Measurements from ENCODE around the gene PLAAT2.
"Not testable (repeated sequence)": the region's sequence is repeated elsewhere in the genome, so short reads cannot be mapped to it uniquely, and the experiment has no call there.

The PLAAT2 gene

DNA sequence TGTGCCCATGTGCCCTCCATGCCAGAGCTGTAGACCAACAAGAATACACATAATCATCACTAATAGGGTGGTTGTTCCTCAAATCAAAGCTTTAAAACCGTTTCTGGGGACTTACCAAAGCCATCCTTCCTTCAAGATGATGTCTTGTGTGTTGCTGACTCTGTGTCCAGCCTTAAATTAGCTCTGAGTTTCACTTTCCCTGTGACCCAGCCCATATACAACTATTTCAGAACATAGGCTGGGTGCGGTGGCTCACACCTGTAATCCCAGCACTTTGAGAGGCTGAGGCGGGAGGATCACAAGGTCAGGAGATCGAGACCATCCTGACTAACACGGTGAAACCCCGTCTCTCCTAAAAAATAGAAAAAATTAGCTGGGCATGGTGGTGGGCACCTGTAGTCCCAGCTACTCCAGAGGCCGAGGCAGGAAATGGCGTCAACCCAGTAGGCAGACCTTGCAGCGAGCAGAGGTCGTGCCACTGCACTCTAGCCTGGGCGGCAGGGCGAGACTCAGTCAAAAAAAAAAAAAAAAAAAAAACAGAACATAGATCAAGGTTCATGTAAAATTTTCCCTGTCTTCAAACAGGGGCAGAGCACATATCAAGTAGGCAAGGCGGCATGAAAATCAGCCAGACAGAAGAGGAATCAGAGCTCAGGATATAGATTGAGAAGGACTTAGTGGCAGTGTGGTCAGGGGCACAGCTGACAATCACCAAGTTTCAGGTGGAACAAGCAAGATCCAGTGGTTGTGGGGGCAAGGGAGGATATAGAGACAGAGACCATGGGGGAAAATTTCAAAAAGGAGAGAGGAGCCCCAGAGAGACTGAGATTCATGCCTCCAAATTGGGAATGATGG is at the start of gene PLAAT2:
Gene PLAAT2 (minus strand): TSS at position 179 of the 855 bp plus-strand sequence. CDS start 55 bp downstream, at position 124.
- DNase-seq: no peak

DNA sequence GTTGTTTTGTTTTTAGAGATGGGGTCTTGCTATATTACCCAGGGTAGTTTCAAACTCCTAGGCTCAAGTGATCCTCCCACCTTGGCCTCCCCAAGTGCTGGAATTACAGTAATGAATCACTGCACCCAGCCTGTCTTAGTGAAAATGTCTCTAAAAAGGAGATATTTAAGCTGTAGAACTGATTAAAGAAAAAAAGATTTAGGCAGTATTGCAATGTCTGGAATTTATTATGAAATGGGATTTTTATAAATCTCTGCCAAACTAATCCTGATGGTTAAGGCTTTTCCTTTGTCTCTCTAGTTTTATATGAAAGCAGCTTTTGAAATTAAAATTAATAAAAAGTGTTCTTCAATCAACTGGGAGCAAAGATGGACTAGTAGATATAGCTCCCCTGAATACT is 49.0 kb upstream of the PLAAT2 start:
- no peak for DNase-seq

DNA sequence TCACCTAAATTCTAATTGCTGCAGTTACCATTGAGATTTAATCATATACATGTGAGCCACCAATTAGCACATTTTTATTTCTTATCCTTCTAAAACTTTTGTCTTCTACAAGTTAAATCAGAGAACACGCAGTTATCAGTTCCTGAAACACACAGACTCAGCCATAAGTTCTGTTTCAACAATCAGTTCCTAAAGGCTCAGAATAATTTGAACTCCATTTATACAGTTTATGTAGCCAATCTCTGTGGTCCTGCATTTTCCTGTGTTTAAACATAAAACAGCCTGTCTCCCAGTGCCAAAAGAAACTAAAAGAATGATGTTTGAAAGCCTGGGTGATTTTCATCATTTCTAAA is 48.2 kb upstream of the PLAAT2 start:
- no peak for DNase-seq

DNA sequence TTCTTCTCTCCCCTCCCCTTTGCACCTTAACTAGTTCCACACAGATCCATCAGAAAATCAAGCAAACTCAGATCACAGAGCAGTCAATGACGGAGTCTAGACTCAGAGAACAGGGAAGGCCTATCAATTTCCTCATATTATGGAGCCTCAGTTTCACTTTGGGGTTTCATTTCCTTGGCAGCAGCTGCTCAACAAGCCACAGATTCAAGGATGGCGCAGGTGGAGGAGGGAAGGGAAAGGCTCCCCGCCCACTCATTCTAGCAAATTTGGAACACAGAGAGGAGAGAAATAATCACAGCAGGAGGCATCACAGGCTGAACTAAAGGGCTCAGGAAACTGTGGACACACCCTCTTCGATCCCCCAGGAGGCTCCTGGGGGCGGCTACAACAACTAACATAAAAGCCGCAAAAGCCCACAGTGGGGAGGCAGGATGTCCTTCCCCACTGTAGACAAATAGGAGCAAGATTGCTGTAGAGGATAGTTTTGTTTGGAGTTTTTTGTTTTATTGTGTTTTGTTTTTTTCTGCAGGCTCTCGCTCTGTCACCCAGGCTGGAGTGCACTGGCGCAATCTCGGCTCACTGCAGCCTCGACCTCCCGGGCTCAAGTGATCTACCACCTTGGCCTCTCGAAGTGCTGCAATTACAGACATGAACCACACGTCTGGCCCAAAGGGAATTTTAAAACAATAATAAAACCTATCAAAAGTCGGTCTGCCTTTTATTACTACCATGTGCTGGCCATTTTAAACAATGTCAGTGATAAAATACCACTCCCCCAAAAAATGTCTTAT is 47.6 kb upstream of the PLAAT2 start:
- peak; percentile 32 to 57 for DNase-seq

DNA sequence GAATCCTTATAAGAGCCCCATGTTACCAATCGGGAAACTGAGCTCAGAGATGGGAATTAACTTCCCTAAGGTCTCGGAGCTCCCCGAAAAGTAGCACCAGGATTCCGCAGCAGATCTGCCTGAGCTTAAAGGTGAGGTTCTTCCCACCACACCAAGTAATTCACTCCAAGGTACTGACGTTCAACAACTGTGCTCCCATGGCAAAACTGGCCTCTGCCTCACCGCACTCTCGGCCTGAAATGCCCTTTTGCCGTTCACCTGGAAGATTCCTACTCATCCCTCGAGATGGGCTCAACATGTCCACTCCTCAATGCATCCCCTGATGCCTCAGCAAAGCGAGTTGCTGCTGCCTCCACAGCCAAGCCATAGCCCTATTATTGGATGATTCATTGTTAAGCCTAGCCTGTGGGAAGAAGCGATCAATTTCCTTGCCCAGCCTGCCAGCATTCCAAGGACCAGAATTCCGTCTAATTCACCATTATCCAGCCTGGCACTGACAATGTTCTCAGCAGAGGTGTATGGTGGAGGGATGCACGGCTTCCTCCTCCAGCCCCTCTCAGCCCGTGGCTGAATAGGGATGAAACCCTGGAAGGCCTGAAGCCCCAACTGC is 46.9 kb upstream of the PLAAT2 start:
- DNase-seq: no peak

DNA sequence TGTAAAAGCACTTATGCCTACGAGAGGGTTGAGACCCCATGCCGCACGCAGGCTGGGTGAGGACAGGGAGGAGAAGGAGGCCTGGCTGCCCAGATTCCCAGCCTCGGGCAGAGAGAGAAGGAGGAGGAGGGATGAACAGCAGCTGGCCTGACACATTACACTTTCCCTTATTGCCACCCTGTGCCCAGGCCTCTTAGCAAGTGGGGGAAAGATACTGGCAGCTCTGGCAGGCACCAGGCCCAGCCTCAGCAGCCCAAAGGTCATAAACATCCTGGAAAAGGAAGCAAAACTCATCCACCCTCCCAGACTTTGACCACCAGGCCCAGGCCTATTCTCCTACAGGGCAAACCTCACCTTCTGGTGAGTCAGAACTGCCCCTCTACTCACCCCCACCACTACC is 46.4 kb upstream of the PLAAT2 start:
- no peak for DNase-seq

DNA sequence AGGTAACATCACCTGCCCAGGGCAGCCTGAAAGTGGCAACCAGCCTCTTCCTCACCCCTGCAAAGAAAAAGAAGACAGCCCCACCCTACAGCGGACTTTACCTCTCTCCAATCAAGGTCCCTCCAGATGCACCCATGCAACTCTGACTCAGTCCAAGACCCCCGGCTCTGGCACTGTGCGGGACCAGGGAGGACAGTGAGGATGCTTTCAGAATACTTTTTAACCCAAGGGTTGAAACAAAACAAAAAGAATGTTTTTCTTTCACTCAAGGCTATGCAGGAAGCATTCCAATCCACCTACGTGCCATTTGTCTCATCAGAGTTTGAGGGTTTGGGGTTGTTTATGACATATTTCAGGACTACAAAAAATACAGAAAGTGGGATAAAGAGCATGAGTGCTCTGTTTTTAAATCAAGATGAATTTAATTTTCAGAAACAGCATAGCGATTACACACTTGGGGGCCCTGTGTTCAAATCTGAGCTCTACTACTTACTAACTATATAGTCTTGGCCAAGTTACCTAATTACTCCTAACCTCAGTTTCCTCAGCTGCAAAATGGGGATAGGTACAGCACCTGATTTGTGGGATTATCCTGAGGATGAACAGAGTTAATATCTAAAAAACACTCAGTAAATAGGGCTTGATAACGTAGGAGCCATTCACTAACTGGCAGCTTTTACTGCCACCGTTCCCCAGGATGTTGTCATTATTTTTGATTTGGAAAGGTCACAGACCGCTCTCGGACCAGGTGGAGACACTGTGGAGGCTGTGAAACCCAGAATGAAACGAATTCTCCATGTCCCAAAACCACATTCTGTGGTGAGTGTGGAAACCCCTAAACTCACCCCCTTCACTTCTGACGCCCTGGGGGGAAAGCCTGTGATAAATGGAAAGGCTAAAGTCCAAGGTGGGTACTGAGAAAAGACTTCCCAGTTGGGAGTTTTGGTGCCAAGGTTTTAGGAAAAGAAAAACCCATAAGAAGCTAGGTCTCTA is 45.5 kb upstream of the PLAAT2 start:
- no peak for DNase-seq

DNA sequence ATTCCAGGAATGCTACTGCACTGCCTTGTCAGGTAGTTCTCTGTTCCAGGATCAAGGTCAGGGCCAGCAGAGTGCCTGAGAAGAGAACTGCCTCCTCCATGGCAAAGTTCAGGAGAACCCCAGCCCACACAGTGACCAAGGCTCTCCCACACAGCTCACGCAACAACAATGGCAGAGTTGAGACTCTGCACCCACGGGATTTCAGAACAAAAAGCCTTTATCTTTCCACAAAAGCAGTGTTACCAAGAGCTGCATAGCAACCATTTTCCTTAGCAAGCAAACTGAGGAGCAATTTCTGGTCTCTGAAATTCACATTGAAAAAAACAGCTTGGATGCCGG is 40.0 kb upstream of the PLAAT2 start:
- DNase-seq: no peak

DNA sequence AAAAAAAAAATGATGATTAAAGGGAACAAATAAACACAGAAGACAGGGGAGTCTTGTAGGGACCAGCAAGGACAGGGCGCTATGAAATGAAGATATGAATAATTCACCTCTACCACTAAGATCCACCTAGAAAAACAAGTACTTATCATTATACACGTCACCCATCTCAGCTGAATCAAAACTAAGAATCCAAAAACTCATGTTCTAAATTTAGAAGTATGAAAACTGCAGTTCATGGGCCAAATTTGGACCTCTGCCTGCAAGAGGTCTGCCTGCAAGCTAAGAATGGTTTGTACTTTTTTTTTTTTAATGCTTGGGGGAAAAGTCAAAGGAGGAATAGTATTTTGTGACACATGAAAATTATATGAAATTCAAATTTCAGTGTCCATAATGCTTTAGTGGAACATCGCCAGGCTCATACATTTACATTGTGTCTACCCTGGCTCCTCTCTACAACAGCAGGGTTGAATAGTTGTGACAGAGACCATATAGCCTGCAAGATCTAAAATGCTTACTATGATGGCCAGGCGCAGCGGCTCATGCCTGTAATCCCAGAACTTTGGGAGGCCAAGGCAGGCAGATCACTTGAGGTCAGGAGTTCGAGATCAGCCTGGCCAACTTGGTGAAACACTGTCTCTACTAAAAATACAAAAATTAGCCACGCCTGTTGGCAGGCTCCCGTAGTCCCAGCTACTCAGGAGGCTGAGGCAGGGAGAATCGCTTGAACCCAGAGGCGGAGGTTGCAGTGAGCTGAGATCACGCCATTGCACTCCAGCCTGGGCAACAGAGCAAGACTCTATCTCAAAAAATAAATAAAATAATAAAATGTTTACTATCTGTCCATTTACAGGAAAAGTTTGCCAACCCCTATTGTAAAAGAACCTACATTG is 39.4 kb upstream of the PLAAT2 start:
- not testable (repeated sequence) for DNase-seq

DNA sequence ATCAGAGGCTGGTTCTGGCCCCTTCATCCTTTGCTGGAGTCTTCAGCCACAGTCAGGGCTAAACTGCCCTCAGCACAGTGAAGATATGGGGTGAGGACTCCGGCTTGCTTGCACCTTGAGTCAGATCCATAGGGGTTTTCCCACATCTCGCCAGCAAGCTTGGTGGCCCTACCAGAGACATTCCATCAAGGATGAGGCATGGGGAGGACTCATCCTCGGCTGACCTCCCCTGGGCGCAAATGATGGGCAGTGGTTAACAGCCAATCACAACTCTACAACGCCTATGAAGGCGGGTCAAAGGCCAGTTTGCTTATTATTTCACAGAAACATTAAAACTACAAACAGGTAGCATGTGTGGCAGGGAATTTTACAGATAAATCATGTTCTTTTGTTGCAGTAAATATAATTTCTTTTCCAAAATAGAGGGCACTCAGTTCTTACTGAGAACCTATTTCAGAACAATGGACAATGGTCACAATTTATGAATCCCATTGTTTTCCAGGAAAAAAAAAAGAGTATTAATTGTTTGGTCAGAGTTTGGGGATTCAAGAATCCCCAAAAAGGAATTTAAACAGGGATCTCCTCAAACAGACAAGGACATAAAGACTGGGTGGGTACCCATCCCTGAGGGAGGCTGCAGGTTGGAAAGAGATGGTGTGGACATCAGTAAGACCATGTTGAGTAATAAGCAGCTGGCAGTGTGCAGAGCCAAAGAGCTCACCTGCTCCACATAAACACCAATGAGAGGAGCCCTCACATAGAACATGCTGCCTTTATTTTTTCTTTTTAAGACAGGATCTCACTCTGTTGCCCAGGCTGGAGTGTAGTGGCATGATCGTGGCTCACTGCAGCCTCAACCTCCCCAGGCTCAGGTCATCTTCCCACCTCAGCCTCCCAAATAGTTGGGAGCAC is 36.3 kb upstream of the PLAAT2 start:
- no peak for DNase-seq

DNA sequence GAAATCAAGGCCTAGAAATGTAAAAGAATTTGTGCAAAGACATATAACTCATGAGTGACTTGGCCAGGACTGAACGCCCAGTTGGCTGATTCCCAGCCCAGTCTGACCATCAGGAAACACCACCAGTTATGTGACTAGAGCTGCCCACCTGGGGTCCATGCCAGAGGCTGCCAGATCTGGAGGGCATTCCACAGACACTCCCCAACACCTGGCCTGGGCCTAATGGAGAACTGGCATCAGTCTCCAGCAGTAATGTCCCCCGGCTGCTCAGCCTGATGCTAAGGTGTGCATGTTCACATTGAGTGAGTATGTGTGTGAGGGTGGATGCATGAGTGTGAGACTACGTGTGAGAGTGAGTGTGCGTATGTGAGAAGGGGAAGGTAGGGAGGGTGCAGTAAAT is 35.4 kb upstream of the PLAAT2 start:
- no peak for DNase-seq

DNA sequence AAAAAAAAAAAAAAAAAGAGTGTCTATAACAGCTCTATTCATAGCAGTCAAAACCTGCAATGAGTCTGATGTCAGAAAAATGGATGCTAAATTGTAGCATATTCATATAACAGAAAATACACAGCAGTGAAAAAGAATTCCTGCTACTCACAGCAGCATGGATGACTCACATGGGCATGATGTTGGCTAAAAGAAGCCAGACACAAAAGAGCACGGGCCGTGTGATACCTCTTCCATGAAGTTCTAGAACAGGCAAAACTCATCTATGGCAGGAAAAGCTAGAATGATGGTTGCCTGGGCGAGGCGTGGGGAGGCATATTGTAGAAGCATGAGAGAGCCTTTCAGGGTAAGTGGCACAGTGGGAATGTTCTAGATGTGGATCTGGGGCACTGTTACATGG is 32.1 kb upstream of the PLAAT2 start:
- DNase-seq: no peak

DNA sequence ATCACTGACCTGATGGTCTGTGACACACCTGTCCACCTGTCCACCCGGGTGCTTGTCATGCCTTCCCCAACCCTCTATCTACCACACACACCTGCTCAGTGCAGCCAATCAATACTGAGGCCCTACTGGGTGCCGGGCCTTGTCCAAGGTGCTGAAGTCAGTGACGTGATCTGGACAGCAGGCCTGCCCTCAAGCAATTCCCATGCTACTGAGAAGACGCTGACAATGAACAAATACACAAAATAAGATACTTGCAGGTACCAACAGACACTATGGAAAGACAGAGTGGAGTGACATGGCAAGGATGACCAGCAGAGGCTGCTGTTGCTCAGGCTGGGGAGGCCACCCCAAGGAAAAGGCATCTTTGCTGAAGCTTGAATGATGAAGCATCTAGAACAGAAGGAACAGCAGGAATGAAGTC is 29.8 kb upstream of the PLAAT2 start:
- DNase-seq: no peak

DNA sequence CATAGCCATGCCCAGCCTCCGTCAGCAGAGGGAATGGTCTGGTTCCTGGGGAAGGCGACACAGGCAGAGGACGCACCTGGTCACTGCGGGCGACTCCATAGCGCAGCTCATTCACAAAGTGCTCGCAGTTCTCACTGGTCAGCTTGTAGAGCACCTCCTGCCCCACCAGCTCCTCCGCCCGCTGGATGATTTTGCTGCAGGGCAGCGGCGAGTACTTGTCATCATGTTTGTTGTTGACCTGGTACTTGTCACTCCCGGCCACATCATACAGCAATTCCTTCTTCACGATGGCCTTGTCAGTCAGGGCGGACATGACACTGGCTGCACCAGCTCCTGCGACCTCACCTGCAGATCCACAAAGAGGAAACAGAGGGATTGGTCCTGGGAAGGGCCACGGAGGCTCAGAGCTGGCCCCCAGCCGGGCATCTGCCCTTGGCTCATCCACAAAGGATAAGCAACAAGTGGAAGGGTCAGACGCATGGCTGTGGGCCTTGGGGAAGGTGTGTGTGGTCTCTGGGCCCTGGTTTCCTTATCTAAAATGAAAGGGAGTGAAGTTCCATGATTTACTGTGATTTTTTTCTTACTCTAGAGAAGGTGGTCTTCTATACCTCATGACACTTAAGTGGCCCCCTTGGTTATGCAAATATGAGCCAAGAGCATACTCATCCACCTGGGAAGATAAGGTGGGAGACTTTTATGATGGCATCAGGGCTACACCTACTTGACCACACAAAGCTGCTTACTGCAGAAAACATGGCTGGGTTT is 27.0 kb upstream of the PLAAT2 start:
- no peak for DNase-seq

DNA sequence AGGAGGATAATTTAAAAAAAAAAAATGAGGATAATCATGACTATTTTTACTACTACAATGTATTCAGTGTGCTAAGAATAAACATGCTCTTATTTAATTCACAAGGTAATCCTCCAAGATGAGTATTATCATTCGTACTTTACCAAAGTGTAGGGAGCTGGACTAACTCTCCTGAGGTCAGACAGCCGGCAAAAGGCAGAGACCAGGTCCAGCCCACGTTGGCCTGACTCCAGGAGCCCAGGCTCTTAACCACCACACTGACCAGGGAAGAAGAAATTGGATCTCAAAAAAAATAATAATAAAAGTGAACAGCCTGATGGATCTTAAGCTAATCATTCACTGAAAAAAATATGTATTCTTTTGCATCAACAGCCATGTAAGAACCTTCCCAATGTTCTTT is 25.8 kb upstream of the PLAAT2 start:
- DNase-seq: no peak

DNA sequence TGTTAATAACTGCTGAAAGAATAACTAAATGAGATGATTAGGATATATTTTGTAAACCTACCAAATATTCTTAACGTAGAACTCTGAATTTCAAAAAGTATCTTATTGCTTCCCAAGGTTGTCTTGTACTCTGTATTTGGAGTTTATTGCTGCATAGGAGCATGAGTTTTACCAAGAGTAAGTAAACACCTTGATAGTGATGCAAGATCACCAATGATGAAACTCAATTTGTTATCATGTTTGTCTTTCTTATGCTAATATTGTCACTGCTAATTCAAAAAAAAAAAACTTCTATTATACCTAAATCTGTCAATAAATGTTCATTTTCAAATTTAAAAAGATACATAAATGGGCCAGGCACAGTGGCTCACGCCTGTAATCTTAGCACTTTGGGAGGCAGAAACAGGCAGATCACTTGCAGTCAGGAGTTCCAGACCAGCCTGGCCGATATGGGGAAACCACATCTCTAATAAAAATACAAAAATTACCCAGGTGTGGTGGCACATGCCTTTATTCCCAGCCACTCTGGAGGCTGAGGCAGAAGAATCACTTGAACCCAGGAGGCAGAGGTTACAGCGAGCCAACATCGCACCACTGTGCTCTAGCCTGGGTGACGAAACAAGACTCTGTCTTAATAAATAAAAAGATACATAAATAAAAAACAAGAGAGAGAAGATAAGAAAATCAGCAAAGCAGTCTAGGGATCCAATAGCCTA is 23.4 kb upstream of the PLAAT2 start:
- DNase-seq: no peak

DNA sequence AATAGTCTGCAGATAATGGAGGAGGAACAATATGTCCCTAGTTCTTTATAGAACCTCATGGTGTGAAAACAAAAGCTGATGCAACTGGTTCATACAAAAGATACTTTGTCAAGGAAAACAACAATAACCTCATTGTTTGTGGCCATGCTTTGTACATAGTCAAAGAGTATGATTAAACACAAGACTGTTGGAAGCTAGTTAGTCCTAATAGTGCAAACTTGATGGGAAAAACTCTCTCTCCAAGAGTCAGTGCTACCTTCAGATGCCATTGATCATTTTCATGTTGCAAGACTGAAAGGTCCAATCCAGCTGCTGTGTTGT is 20.1 kb upstream of the PLAAT2 start:
- no peak for DNase-seq

DNA sequence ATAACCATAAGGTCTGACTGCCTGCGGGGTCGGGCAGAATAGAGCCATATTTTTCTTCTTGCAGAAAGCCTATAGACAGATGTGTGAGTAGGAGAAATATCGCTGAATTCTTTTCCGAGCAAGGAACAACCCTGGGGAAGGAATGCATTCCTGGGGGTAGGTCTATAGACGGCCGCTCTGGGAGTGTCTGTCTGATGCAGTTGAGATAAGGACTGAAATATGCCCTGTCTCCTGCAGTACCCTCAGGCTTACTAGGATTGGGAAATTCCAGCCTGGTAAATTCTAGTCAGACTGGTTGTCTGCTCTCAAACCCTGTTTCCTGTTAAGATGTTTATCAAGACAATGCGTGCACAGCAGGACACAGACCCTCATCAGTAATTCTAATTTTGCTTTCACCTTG is 18.0 kb upstream of the PLAAT2 start:
- DNase-seq: not testable (repeated sequence)

DNA sequence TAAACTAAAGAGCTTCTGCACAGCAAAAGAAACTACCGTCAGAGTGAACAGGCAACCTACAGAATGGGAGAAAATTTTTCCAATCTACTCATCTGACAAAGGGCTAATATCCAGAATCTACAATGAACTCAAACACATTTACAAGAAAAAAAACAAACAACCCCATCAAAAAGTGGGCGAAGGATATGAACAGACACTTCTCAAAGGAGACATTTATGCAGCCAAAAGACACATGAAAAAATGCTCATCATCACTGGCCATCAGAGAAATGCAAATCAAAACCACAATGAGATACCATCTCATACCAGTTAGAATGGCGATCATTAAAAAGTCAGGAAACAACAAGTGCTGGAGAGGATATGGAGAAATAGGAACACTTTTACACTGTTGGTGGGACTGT is 15.7 kb upstream of the PLAAT2 start:
- not testable (repeated sequence) for DNase-seq

All from NCI-H187 (cell line).